Stimulated activated CD4-positive, alpha-beta T cell treated with anti-CD3 and anti-CD28 coated beads, Interleukin-12 subunit alpha, Interleukin-12 subunit beta, amount 100 ng/mL, for 4 hours (primary cell): Measurements from ENCODE around the gene CEBPB.
A peak's percentile ranks its signal among the peaks of the same experiment; 100 is the strongest.
"Not testable (repeated sequence)": the region's sequence is repeated elsewhere in the genome, so short reads cannot be mapped to it uniquely, and the experiment has no call there.

Source experiments
- DNase-seq: peaks from one replicate; pipeline ENCODE4 v3.0.0-alpha.2; 2020

Gene CEBPB

GRCh38 chr20:50170549-50171220, 19.9 kb upstream of the CEBPB start:
- DNase-seq: no peak

DNA sequence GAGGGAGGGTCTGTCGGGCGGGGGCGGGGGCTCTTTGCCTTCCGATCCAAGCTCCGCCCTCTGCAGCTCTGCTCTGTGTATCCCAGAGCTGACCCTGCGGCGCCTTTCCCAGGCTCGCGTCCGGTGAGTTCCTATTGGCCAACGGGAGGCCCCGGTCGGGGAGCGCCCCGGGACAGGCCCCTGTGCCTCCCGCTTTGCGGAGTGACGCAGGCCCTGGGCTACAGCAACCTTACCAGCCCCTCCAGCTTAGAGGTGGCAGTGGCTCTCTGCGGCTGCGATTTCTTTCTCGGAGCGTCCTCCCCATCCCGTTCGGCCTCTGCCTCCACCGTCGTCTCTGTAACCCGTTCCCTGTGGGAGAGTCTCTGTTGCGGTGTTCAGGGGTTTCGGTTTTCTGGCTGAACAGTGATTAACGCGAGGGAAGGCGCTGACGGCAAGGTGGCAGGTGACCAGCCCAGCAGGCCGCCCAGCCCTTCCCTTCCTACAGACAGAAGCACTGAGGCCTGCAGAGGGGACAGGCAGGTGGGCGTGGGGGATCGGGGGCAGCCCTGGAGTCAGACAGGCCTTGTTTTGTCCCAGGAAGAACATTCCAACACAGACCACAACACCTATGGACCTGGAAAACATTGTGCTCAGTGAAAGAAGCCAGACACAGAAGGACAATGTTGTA, 18.1 kb upstream of the CEBPB start:
- no peak for DNase-seq

DNA sequence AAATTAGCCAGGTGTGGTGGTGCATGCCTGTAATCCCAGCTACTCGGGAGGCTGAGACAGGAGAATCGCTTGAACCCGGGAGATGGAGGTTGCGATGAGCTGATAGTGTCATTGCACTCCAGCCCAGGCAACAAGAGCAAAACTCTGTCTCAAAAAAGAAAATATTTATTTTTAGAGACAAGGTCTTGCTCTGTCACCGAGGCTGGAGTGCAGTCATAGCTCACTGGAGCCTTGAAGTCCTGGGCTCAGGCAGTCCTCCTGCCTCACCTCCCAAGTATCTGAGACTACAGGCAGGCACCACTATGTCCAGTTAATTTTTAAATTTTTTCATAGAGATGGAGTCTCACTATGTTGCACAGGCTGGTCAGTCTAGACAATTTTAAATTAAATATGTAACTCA, 16.2 kb upstream of the CEBPB start:
- no peak for DNase-seq

DNA sequence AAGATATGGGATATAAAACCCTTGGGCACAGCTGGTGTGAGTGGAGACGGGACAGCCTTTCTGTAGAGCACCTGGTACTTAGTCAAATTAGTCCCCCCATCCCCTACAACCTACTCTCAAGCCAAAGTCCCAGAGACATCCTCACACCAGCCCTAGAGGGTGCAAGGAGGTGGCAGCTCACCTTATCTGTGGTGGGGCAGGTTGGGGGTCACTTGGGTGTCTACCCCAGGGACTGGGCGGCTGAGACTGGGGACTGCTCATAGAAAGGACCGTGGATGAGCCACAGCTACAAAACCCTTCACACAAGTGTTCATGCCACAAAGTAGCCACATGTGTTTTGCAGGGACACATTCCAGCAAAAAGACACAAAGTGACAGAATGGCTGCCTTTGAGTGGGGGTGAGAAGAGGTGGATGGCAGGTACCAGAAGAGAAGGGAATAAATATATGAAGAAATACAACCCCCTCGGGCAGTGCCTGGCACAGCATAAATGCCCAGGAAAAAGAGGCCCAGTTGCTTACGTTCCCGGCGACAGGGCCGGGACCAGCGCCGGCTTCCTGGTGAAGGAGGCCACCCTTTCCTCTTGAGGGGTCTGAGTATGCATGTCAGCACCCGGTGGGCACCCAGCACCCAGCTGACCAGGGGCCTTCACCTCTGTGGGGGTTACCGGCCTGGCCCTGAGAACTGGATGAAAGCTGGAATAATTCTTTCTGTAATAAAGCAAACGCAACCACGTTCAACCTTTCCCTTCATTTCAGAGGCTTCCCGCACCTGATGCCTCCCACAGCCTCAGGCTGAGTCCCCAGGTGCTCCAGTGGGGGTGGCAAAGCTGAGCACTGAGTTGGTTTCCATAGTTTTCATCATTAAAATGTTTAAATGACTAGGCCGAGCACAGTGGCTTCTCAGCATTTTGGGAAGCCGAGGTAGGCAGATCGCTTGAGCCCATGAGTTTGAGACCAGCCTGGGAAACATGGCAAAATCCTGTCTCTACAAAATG, 14.4 kb upstream of the CEBPB start:
- DNase-seq: no peak

GRCh38 chr20:50178672-50179071, 12.0 kb upstream of the CEBPB start:
- DNase-seq: not testable (repeated sequence)

GRCh38 chr20:50181344-50181743, 9.3 kb upstream of the CEBPB start:
- DNase-seq: no peak

GRCh38 chr20:50182346-50182745, 8.3 kb upstream of the CEBPB start:
- no peak for DNase-seq

DNA sequence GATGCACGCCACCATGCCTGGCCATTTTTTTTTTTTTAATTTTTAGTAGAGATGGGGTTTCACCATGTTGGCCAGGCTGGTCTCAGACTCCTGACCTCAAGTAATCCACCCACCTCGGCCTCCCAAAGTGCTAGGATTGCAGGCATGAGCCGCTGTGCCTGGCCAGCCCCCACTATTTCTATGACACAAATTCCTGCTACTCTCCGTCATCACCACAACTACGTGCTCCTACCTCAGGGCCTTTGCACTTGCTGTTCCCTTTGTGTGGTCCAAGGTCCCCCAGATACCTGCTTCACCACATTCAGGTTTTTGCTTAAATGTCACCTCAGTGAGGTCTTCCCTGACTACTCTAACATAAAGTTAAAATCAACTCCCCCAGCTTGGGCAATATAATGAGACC, 5.2 kb upstream of the CEBPB start:
- DNase-seq: no peak

DNA sequence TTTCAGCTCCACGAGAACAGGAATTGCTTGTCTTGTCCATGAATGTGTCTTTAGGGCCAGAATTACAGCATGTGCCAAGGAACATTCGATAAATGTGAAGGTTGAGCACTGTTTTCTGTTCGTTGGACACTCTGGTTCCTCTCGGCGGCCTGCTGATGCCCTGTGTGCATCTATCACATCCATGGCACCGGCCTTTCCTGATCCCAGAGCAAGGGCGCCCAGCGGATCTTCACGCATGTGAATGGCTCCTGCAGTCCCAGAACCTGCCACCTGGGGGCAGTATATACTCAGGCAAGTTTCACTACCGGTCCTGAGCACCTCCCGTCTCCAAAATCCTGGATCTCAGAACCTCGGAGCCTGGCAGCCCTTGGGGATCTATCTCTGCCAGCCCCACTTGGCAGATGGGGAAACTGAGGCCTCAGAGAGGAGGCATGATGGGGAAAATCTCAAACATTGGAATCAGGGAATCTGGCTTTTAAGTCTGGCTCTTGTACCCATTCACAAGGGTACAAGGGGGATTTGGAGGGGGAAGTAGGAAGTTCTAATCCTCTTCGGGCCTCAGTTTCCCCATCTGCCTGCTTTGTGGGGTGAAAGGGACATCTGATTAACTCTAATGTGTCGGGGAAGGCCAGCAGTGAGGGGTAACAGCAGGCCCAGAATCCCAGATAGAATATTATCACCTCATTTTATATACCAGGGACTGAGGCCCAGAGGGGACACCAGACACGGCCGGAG, 4.3 kb upstream of the CEBPB start:
- DNase-seq: peak; percentile 93

GRCh38 chr20:50186987-50187402, 3.6 kb upstream of the CEBPB start:
- no peak for DNase-seq

- no peak for DNase-seq
These were observed 3.1 kb upstream of the CEBPB start for GRCh38 chr20:50187403-50188051.

GRCh38 chr20:50188287-50188688, 2.3 kb upstream of the CEBPB start:
- DNase-seq: no peak

GRCh38 chr20:50188879-50189680, 1.6 kb upstream of the CEBPB start:
- no peak for DNase-seq

- peak; percentile 47 for DNase-seq
These were observed 864 bp upstream of the CEBPB start for GRCh38 chr20:50189681-50190250.

- peak; percentile 60 for DNase-seq
These were observed 474 bp downstream of the CEBPB start for GRCh38 chr20:50191065-50191543.

DNA sequence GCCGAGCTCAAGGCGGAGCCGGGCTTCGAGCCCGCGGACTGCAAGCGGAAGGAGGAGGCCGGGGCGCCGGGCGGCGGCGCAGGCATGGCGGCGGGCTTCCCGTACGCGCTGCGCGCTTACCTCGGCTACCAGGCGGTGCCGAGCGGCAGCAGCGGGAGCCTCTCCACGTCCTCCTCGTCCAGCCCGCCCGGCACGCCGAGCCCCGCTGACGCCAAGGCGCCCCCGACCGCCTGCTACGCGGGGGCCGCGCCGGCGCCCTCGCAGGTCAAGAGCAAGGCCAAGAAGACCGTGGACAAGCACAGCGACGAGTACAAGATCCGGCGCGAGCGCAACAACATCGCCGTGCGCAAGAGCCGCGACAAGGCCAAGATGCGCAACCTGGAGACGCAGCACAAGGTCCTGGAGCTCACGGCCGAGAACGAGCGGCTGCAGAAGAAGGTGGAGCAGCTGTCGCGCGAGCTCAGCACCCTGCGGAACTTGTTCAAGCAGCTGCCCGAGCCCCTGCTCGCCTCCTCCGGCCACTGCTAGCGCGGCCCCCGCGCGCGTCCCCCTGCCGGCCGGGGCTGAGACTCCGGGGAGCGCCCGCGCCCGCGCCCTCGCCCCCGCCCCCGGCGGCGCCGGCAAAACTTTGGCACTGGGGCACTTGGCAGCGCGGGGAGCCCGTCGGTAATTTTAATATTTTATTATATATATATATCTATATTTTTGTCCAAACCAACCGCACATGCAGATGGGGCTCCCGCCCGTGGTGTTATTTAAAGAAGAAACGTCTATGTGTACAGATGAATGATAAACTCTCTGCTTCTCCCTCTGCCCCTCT, 1.1 kb downstream of the CEBPB start:
- DNase-seq: peak; percentile 53

- peak; percentile 77 for DNase-seq
These were observed 2.0 kb downstream of the CEBPB start for GRCh38 chr20:50192364-50193198.

- no peak for DNase-seq
These were observed 2.7 kb downstream of the CEBPB start for GRCh38 chr20:50193199-50193835.
